Activated T-helper 17 cell treated with anti-CD3 and anti-CD28 coated beads, Interleukin-2, amount 50 U/mL, for 72 hours (primary cell): Measurements from ENCODE around the gene ZNF385A. TPM values are rescaled to one million over a fixed set of nuclear protein-coding genes. Genes with fewer than 3 reads are reported as not detected.

Experiments
- ATAC-seq: fragments of 150-1000 bp; cut with Tn5 transposase; replicated peaks from 2 replicates; pipeline ENCODE4 v1.10.0; 2021; ENCODE audit warnings: mild to moderate bottlenecking, moderate library complexity
- H3K27ac Mint-ChIP-seq: one replicate; pipeline ENCODE4 v1.8.0; 2022; ENCODE audit warnings: mixed read lengths
- H3K27me3 Mint-ChIP-seq: one replicate; pipeline ENCODE4 v1.8.0; 2022; ENCODE audit warnings: mixed read lengths
- H3K36me3 Mint-ChIP-seq: one replicate; pipeline ENCODE4 v1.8.0; 2022; ENCODE audit warnings: low read depth, mild to moderate bottlenecking, mixed read lengths
- H3K4me1 Mint-ChIP-seq: one replicate; pipeline ENCODE4 v1.8.0; 2022; ENCODE audit warnings: mixed read lengths
- H3K4me3 Mint-ChIP-seq: one replicate; pipeline ENCODE4 v1.8.0; 2022; ENCODE audit warnings: mild to moderate bottlenecking, mixed read lengths
- H3K9me3 Mint-ChIP-seq: one replicate; pipeline ENCODE4 v1.8.0; 2022; ENCODE audit warnings: mixed read lengths
- total RNA-seq, 2 donors: library from RNA; stranded (reverse); gene quantifications; one replicate each; pipeline ENCODE4 v1.2.3, GENCODE V29; 2022

Gene ZNF385A
- total RNA-seq, 2 donors from 2014 or later = 0.48 to 2.6 TPM

DNA sequence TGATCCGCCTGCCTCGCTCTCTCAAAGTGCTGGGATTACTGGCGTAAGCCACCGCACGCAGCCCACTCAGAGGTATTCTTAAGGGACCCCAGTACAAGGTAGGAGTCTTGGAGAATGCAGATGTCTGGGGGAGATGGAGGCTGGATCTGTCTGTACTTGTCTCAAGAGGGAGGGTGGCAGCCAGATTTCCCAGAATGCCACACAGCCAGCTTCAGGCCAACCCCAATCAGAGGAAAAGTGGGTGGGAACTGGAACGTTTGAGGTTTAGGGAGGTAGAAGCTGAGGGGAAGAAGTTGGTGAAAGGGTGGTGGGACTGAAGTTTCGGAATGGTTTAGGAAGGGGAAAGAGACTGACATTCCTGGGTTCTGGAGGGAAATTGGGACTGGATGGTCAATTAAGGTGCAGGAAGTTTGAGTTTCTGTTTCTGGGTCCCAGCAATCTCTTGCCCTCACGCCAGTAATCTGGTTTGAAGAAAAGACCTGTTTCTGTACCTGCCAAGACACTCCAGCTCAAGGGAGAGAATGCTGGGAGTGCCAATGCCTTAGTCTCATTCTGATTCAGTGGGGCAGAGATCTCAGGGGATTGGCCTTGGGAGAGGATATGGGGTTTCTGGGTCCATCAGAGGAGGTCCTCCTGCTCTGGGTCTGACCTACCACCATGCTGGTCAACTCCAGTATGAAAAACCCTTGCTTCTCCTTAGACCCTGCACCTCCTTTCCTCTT lies 8.1 kb upstream of the ZNF385A start:
- Mint-ChIP-seq H3K9me3 (no peaks in the 10 kb centered on the region), H3K36me3 (peaks cover 42% of the 10 kb centered on the region), H3K4me3 (peak overlapping the region; percentile 62), H3K27me3 (no peaks in the 10 kb centered on the region), H3K4me1 (peaks cover 23% of the 10 kb centered on the region), H3K27ac (no peak overlapping the region)
- ATAC-seq = no peak

DNA sequence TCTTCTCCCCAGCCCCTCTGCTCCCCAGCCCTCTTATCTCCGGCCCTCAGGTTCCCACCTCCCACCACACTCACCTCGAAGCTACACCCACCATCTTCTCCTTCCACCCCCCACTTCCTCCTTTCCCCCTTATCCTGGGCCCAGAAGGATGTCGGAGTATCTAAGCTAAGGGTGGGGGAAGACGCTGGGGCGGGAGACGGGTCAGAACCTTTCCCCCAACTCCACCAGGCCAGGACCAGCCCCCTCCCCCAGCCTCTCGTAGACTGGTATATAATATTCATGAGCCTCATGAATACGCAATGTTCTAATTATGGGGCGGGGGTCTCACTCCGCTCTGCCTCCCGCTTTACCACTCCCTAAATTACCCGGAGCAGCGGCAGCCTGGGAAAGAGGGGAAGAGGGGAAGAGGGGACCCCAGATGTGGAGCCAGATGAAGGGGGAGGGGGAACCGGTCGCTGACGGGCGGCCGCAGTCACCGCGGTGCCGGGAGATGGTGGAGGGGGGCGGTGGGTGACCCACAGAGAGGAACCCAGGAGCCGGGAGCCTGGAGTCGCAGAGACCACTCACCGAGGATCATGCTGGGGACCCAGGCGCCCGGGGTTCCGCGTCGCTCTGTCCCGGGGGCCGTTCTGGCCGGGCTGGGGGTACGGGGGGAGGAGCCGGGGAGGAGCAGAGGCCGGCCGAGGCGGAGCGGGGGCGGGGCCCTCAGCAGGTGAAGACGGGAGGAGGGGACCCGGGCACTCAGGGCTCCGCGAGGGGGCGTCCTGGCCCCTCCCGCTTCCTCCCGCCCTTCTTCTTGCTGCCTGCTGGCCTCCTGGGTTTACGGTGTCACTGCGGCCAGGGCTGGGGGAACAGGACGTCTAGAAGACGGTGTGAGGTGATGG lies 6.4 kb upstream of the ZNF385A start:
- Mint-ChIP-seq H3K36me3 (peaks cover 25% of the 10 kb centered on the region), H3K4me3 (peak overlapping the region; percentile 62), H3K27me3 (no peaks in the 10 kb centered on the region), H3K9me3 (no peaks in the 10 kb centered on the region), H3K4me1 (peaks cover 19% of the 10 kb centered on the region), H3K27ac (peak overlapping the region; percentile 12)
- ATAC-seq = peak; percentile 64

DNA sequence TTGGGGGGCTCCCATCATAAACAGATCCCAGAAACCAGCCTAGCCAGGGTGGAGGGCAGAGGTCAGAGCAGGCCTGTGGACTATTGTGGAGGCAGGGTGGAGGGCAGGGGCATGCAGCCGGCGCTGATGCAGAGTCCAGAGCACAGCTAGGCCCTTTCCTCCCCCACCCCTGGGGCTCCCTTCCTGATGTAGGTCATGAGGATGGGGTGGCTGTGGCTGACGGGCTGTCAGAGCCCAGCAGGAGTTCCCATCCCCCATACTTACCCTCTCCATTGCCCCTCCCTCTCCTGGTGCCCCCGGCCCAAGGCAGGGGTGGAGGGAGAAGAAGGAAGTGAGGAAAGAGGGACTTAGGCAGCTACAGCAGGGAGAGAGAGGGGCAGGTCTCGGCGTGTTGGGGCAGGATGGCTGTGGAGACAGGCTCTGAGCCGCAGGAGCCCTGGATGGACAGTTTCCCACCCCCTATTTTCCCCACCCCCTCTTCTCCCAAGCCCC lies 5.7 kb upstream of the ZNF385A start:
- peaks cover 19% of the 10 kb centered on the region for H3K4me1 Mint-ChIP-seq
- H3K9me3 Mint-ChIP-seq = no peaks in the 10 kb centered on the region
- H3K27me3 Mint-ChIP-seq = no peaks in the 10 kb centered on the region
- ATAC-seq = no peak
- peak overlapping the region; percentile 24 for H3K4me3 Mint-ChIP-seq
- H3K27ac Mint-ChIP-seq = peak overlapping the region; percentile 68
- H3K36me3 Mint-ChIP-seq = peaks cover 18% of the 10 kb centered on the region

DNA sequence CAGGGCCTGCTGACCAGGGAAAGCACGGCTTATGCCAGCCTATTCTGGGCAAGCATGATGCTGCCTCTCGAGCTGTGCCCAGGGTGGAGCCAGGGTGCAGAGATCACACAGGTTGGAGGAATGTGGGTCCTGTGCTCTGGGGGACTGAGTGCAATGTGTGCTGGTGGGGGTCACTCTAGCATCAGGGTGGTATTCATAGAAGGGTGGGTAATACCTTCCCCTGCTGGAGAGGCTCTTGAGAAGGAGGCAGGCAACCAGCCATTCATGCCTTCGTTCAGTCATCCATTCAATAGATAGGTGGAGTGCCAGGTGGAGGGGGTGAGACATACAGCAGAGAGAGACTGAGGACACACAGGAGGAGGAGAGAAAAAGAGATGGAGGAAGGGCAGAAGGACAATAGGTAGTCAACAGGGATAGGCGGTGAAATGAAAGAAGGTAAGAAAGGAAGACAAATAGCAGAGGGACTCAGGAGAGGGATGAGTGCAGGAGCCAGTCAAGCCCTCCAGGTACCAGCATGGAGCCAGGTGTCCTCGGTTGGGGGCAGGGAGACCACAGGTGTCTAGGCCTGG lies 5.2 kb upstream of the ZNF385A start:
- Mint-ChIP-seq H3K27me3 (no peaks in the 10 kb centered on the region), H3K4me1 (peaks cover 19% of the 10 kb centered on the region), H3K36me3 (peaks cover 13% of the 10 kb centered on the region), H3K27ac (peak overlapping the region; percentile 68), H3K9me3 (no peaks in the 10 kb centered on the region), H3K4me3 (peak overlapping the region; percentile 24)
- no peak for ATAC-seq

DNA sequence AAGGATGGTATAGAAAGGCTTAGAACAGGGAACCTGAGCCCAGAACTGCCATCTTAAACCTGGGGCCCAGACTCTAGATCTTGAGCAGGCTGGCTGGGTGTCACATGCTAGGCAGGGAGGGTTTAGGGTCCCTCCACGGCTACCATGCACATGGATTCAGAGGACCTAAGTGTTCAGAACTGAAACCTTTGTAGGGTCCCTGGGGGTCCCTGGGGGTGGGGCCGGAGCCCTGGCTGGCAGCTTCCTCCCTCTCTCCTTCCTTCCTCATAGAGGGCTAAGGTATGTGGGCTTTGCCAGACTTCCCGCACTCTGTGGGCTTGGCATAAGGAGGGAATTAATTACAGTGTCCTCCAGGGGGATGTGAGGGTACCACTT lies 4.6 kb upstream of the ZNF385A start:
- peak overlapping the region; percentile 68 for H3K27ac Mint-ChIP-seq
- H3K4me1 Mint-ChIP-seq = peaks cover 17% of the 10 kb centered on the region
- no peaks in the 10 kb centered on the region for H3K27me3 Mint-ChIP-seq
- no peak for ATAC-seq
- peaks cover 7% of the 10 kb centered on the region for H3K36me3 Mint-ChIP-seq
- no peaks in the 10 kb centered on the region for H3K9me3 Mint-ChIP-seq
- no peak overlapping the region for H3K4me3 Mint-ChIP-seq

DNA sequence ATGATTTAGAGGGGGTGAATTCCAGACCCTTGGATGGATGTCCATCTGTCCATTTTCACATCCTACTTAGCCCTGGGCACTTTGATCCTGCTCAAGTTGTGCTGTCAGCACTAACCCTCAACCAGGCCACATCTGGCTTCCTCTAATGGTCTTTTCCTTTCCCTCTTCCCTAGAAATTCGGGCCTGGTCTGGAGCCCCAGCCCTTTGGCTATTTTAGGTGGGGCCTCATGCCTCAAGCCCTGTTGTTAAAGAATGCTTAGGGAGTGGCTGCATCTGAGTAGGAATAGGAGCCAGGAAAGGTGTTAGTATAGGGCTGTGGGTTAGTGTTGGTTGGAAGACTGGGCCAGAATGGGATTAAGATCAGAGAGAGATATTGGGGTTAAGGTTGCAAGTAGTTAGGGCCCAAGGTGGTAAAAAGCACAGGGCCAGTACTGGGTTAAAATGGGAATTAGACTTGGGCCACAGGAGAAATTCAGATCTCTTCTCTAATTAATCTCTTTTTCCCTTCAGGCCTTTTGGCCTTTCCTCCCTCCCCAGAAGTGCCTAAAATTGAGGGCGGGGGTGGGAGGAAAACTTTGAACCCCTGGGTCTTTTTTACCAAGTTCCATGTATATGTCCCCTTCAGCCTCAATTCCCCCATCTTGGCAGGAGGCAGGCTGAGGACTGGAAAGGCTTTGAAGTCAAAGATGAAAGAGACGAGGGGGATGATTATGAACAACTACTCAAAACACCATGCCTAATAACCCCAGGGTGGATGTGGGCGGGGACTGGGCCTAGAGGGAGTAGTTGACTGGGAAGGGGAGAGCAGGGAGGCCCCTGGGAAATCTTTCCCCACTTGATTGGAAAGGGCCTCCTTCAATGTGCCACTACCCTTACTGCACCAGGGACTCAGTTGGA lies 4.0 kb upstream of the ZNF385A start:
- Mint-ChIP-seq H3K36me3 (peaks cover under 1% of the 10 kb centered on the region), H3K27ac (peak overlapping the region; percentile 68)
- no peak for ATAC-seq

DNA sequence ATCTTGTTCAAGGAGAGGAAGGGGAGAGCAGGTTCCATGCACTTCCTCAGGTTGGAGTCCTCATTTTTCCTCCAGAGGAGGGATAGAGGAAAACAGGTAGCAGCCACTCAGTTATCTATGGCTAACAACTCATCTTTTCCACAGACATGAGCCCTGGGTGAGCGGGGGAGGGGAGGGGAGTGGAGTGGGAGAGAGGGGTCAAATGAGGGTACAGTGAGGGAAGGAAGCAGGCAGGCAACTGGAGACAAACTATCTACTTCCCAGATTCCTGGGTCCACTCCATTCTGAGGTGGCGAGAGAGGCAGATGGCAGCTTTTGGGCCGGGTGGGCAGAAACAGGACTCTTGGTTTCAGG lies 2.6 kb upstream of the ZNF385A start:
- Mint-ChIP-seq H3K36me3 (no peaks in the 10 kb centered on the region), H3K4me3 (no peak overlapping the region), H3K9me3 (no peaks in the 10 kb centered on the region), H3K27ac (peak overlapping the region; percentile 26), H3K4me1 (peaks cover 16% of the 10 kb centered on the region), H3K27me3 (no peaks in the 10 kb centered on the region)
- ATAC-seq = no peak

More for the DNA sequence above, 4.0 kb upstream of the ZNF385A start:
- Mint-ChIP-seq H3K27me3 (no peaks in the 10 kb centered on the region), H3K9me3 (no peaks in the 10 kb centered on the region), H3K4me3 (no peak overlapping the region), H3K4me1 (peaks cover 12% of the 10 kb centered on the region)

DNA sequence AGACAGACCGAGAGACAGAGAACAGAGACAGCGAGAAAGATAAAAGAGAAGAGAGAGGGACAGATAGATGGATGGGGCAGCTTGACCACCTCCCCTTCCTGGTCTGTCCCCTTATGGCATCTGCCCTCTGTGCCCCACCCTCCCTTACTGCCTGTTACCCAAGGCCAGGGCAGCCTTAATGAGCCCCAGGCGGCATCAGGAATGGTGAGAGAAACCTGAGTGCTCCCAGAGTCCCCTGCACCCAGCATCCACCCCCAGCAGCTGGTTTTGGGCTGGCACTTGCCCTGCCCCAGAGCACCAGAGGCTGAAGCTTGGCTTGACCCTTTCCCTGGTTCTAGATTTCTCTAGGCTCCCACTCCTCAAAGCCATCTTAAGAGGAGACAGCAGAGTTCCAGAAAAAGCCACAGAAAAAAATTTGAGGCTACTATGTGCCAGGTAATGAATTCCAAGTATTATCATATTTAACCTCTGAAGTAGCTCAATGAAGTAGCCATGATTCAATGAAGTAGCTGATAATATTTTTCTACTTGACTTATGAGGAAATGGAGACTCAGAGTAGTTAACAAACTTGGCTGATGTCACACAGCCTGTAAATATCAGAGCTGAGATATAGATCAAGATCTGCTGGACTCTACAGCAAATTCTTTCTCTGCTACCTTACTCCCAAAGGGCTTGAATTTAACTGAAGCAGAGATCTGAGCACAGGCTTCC lies 2.0 kb upstream of the ZNF385A start:
- Mint-ChIP-seq H3K9me3 (no peaks in the 10 kb centered on the region), H3K4me1 (peaks cover 12% of the 10 kb centered on the region), H3K4me3 (no peak overlapping the region), H3K27ac (peak overlapping the region; percentile 26), H3K27me3 (no peaks in the 10 kb centered on the region), H3K36me3 (no peaks in the 10 kb centered on the region)
- ATAC-seq = no peak

DNA sequence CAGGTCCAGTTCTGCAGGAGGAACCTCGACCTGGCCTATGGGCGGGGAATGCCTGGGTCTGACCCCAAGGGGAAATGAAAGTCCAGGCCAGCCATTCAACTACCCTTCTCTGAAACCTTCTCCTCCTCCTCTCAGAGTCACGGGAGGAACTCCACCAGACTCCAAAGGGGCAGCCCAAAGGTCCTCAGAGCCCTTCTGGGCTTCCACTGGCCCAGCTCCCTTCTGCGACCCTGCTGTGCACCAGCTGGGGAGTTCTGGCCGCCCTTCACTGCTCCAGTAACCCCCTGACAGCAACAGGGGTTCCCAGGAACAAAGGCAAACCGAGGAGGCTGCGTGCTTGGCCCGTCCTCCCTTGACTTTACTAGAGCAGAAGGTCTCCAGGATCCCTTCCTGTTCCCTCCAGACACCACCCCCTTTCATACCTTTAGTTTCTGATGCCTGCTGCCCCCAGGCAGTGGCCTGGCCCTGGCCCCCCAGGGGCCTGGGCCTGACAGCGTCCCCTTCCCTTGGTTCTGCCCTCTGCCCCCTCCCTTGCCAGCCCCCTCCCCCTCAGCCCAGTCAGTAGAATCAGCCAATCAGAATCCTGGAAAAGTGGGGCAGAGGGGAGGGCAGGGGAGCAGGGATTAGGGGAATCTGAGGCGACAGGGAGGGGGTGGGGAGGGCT lies 850 bp upstream of the ZNF385A start:
- H3K4me3 Mint-ChIP-seq = no peak overlapping the region
- H3K36me3 Mint-ChIP-seq = no peaks in the 10 kb centered on the region
- H3K27ac Mint-ChIP-seq = no peak overlapping the region
- no peak for ATAC-seq
- no peaks in the 10 kb centered on the region for H3K9me3 Mint-ChIP-seq
- H3K4me1 Mint-ChIP-seq = peaks cover 11% of the 10 kb centered on the region
- H3K27me3 Mint-ChIP-seq = no peaks in the 10 kb centered on the region

DNA sequence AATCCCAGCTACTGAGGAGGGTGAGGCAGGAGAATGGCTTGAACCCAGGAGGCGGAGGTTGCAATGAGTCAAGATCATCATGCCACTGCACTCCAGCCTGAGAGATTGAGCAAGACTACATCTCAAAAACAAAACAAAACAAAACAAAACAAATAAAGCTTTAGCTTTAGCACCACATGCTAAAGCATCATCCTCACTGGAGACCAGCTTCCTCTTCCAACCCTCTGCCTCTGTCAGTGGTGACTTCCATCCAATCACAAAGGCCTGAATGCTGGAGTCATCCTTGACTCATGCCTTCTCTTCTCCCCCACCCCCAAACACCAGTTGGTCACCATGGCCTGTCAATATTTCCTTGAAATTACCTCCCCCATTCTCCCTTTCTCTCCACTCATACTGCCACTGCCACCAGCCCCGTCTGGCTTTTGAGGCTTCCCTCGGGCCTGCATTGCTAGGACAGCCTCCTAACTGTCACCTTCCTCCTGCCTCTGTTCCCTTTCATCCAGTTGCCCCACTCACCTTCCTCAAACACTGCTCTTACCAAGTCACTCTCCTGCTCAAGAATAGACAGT lies 1.4 kb downstream of the ZNF385A start:
- Mint-ChIP-seq H3K4me1 (peaks cover 4% of the 10 kb centered on the region), H3K27ac (peak overlapping the region; percentile 74), H3K4me3 (peak overlapping the region; percentile 28), H3K9me3 (no peaks in the 10 kb centered on the region), H3K27me3 (no peaks in the 10 kb centered on the region), H3K36me3 (no peaks in the 10 kb centered on the region)
- ATAC-seq = peak; percentile 91

DNA sequence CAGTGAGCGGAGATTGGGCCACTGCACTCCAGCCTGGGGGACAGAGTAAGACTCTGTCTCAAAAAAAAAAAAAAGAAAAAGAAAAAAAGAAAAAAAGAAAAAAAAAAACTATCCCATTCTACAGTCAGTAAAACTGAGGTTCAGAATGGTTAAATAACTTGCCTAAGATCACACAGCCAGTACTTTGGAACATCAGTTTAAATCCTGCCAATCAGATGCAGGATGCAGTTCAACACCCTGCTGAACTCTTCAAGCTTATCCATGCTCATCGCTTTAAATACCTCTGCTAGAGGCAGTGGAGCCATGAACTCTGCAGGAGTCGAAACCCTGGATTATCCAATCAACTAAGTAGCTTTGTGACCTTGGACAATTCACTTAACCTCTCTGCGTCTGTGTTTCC lies 3.4 kb downstream of the ZNF385A start:
- no peak overlapping the region for H3K27ac Mint-ChIP-seq
- peaks cover 4% of the 10 kb centered on the region for H3K4me1 Mint-ChIP-seq
- ATAC-seq = no peak
- no peak overlapping the region for H3K4me3 Mint-ChIP-seq
- H3K27me3 Mint-ChIP-seq = no peaks in the 10 kb centered on the region
- no peaks in the 10 kb centered on the region for H3K36me3 Mint-ChIP-seq
- no peaks in the 10 kb centered on the region for H3K9me3 Mint-ChIP-seq

DNA sequence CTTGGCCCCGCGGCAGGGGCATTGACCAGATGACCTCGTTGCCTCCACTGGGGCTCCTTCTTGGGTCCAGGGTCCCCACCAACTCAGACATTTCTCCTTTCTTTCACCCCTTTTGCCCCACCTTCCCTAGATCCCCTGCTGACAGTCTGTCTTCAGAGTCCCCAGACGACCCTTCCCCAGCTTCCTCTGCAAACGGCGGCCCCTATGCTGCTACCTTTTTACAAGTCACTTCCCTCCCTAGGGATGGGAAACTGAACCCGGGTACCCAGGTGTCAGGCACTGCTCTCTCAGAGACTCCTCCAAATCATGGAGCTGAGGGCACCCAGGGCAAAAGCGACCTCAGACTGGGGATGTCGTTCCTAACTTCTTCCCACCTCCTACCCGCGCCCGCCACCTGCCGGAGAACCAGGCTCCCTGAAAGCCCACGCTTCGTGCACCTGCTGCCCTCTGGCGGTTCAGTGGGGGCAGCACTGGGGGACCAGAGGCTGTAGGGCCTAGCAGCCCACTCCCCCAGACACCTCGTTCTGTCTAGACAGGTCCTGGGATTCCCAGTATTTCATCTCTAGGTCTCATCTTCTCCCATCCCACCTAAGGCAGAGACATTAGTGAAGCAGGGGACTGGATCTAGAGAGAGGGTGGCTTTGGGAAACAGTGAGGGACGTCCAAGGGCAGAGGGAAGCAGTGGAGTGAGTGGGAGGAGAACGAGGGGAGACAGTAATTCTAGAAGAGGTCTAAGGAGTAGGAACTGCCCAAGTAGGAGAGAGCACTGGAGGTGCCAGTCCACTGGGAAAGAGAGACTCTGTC lies 4.9 kb downstream of the ZNF385A start:
- peak overlapping the region; percentile 53 for H3K27ac Mint-ChIP-seq
- no peaks in the 10 kb centered on the region for H3K36me3 Mint-ChIP-seq
- H3K4me1 Mint-ChIP-seq = peaks cover 4% of the 10 kb centered on the region
- peak; percentile 76 for ATAC-seq
- H3K9me3 Mint-ChIP-seq = no peaks in the 10 kb centered on the region
- H3K27me3 Mint-ChIP-seq = no peaks in the 10 kb centered on the region
- H3K4me3 Mint-ChIP-seq = peak overlapping the region; percentile 49
